Kidney capillary endothelial cell (primary cell): Measurements from ENCODE around the gene NEK10.
A peak's percentile ranks its signal among the peaks of the same experiment; 100 is the strongest.
"Not testable (repeated sequence)": the region's sequence is repeated elsewhere in the genome, so short reads cannot be mapped to it uniquely, and the experiment has no call there.

Experiments
- DNase-seq: peaks from one replicate; pipeline ENCODE4 v3.0.0-alpha.2; 2018; ENCODE audit warnings: low spot score

NEK10 gene, protein sequence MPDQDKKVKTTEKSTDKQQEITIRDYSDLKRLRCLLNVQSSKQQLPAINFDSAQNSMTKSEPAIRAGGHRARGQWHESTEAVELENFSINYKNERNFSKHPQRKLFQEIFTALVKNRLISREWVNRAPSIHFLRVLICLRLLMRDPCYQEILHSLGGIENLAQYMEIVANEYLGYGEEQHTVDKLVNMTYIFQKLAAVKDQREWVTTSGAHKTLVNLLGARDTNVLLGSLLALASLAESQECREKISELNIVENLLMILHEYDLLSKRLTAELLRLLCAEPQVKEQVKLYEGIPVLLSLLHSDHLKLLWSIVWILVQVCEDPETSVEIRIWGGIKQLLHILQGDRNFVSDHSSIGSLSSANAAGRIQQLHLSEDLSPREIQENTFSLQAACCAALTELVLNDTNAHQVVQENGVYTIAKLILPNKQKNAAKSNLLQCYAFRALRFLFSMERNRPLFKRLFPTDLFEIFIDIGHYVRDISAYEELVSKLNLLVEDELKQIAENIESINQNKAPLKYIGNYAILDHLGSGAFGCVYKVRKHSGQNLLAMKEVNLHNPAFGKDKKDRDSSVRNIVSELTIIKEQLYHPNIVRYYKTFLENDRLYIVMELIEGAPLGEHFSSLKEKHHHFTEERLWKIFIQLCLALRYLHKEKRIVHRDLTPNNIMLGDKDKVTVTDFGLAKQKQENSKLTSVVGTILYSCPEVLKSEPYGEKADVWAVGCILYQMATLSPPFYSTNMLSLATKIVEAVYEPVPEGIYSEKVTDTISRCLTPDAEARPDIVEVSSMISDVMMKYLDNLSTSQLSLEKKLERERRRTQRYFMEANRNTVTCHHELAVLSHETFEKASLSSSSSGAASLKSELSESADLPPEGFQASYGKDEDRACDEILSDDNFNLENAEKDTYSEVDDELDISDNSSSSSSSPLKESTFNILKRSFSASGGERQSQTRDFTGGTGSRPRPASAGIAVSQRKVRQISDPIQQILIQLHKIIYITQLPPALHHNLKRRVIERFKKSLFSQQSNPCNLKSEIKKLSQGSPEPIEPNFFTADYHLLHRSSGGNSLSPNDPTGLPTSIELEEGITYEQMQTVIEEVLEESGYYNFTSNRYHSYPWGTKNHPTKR

DNA sequence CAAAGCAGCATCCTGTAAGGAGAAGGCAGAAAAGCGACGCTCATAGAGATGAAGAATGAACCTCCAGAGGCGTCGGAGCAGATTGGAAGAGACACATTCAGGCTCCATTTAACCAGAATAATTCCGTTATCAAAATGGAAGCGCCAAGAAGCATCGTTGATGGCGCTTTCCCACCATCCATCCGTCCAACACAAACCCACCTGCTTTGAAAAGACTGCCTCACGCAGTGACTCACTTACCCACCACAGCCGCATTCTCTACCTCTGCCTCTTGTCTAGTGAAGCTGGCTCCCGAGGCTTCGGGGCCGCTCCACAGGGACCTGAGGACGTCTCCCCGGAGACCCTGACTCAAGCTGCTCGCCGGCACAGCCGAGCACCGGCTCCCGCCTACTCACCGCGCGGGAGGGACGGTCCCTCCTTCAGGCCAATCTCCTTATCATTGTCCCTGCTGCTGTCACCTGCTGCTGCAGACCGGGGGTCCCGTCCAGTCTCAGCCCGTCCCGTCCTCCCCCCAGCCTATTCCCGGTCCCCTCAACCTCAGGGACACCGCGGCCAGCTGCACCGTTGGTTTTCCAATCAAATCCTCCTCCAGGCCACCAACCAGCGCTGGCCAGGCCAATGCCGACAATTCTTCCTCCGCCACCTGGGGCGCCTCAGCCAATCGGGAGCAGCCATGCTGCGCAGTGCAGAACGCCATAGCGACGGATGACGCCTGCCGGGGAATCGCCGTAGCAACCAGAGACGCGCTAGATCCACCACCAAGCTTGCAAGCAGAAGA is at the start of gene NEK10:
TSS of gene NEK10 (minus strand) at position 553 of the 777 bp plus-strand sequence. CDS start 16,501 bp downstream, outside the sequence.
- no peak for DNase-seq

DNA sequence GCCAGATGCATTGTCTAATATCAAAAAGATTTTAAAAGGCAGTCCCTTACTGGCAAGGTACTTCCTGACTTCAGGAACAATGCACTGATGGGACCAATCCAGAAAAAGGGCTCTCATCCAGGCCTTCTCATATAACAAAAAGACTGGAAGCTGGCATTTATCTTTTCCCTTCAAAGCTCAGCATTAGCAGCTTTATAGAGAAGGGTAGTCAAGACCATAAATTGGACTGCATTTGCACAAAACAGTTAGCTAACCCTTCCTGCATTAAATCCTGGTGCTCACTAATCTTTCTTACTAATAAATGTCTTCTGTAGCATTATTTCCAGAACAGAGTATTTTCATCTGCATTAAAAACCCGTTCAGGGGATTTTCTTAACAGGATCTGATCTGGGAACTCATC is 46.0 kb upstream of the NEK10 start:
- no peak for DNase-seq

DNA sequence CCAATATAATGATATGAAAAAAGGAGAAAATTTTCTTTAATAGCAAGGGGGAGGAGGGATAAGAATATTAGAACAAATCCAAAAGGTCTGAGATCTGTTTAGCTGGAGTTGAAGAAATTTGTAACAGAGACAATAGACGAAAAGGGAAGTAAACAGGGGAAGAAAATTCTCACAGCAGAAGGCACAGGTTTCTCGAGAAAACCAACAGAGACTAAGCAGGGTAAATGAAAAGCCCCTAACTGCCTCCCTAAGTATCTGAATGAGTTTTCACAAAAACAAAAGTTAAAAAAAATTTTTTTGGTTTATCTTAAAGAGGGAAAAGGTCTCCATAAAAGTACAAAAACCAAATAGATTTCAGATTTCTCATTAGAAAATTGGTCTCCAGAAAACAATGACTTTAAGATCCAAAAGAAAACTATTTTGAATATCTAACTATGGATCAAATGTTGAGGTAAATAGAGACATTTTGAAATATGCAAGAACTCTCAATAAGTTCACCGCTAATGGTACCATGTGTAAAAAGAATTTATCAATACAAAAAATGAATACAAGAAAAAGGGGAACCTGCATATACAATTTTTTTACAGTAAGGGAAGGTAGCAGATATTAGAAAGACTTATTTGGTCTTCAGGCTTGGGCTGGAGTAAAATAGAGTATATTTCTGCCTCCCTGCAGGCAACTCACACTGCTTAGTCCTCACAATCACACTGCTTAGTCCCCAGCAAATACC is 23.9 kb upstream of the NEK10 start:
- DNase-seq: no peak

DNA sequence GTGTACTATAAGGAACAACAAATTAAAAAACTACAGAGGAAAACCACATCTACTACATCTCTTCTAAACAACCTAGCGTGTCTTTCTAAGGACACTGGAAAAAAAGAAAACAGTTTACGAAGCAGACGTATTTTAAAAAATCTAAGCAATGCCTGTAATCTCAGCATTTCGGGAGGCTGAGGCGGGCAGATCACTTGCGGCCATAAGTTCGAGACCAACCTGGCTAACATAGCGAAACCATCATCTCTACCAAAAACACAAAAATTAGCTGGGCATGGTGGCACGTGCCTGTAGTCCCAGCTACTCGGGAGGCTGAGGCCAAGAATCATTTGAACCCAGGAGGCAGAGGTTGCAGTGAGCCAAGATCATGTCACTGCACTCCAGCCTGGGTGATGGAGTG is 23.2 kb upstream of the NEK10 start:
- DNase-seq: not testable (repeated sequence)

DNA sequence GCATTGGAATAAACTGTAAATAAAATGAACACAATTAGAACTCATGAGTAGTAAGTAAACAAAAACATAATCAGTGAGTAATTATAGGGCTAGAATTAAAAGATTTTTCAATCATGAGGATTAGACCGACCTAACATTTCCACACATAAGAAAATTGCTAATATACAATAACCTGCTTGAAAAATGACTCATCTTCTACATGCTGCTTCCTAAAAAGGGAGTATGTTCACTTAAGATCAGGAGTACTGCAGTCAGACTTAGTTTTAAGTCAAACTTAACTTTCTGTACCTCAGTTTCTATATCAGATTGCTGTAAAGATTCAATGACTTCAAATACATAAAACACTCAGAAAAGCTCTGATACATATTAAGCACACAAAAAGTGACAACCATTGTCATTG is 22.6 kb upstream of the NEK10 start:
- DNase-seq: no peak

DNA sequence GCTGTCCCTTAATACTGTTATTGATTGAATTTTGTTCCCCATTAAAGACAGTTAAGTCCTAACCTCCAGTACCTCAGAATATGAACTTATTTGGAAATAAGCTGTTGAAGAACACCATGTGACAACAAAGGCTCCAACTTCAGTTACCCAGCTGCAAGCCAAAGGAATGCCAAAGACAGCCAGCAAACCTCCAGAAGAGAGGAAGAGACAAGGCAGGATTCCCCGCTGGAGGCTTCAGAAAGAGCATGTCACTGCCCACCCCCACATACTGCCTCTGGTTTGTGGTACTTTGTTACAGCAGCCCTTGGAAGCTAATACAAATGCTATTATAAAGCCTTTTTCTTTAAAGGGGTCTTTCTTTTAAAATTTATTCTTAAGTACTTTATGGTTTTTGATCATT is 18.4 kb upstream of the NEK10 start:
- DNase-seq: no peak

DNA sequence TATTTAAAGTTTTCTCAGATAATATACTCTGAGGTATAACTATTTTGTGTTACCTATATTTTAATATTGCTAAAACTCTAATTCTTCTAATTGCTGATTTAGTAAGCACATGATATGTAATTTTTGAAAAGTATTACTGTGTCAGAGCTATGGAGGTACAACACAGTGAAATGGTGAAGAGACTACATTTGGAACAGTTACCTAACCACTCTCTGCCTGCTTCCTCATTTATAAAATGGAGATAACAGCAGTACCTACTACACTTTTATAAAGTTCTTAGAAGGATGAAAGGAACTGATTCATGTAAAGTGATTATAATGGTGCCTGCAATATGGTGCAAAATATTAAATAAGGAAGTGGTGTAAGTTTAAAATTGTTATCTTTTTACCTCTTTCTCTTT is 16.3 kb upstream of the NEK10 start:
- DNase-seq: no peak

DNA sequence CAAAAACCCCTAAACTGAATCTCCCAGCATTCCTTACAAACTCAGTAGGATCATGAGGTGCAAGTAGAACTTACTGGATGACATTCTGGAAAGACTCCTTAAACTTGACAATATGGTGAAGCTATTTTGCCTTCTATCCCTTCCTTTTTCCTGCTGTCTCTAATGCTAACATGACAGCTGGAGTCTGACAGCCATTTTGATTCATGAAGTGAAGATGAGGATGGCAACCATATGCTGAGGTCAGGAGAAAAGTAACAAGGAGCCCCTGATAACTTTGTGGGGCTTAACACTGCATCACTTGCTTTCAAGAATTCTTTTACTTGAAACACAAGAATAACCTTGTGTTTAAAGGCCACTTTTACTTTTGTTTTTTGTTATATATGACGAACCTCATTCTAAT is 15.0 kb upstream of the NEK10 start:
- DNase-seq: no peak

DNA sequence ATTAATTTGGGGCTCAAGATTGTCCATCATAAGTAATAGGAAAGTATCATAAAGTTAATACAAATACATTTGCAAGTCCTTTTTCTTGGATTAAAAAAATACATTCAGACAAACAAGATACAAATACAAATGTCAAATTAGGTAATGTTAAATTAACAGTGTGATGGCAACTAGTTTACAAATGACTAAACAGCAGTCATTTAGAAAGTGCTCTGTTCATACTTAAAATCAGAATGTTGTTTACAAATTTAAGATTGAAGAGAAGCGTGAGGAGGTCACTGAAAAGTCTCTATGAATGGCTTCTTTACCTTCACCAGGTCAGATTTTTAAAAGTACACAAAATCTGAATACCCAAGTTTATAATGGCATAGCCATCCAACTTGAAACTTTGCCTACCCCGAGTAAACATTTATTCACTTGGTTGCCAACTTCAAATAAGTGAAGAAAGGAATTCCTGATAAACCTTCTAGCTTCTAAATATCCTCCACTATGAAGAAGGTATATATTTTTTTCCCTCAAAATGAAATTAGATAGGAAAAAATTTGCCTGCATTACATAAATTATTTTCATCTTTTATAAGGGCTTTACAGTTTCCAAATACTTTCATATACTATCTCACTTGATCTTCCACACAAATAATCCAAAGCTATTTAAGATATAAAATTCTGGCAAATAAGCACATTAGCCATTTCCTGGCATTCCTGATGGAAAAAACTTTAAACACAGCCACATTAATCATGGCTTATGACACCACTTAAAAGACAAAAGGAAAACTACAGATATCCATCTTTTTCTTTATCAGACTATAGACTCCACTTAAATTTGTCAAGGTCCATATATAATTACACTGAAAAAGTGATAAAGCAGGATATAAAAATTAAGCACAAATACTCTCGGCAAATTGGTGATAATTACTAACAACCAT is 11.5 kb upstream of the NEK10 start:
- DNase-seq: no peak

DNA sequence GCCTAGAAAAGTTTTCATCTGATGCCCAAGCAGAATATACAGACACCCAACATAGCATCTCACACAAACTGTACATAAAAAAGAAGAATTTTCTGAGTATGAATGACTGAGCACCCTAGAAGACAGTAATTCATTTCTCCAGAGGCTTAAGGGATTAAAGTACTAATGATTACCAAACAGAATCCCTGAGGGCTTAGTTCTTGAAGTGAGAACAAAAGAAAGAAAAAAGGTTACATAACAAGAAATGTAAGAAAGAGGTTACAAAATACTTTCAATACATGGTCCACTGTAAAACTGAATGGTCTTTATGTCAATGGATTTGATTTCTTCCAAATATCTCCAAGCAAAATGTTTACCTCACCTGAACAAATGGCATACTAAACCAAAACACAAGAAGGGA is 9.1 kb upstream of the NEK10 start:
- DNase-seq: no peak

DNA sequence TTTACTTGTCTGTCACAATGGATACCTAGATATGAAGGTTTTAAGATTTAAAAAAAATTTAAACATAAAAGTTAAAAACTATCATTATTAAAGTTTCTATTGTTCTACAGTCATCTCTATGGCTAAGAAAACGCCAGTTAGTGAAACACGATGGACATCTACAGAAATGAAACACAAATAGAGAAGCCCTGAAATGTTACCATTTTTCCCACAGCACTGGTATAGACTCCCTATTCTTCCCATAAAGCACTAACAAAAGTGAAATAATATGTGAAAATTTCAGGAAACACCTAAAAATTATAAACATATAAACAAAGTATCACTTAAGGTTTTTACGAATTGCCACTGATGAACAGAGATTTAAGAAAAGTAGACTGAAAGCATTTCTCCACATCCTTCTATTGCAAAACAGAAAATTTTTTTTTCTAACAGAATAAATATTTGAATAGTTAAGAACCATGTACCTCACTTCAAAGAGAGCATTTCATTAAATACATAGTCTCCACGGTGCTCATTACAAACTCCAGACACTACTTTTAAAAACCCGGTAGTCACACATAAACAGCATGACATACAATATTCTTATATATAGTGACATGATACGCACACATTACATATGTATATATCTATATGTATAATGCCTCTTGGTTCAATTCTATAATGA is 7.1 kb upstream of the NEK10 start:
- no peak for DNase-seq

DNA sequence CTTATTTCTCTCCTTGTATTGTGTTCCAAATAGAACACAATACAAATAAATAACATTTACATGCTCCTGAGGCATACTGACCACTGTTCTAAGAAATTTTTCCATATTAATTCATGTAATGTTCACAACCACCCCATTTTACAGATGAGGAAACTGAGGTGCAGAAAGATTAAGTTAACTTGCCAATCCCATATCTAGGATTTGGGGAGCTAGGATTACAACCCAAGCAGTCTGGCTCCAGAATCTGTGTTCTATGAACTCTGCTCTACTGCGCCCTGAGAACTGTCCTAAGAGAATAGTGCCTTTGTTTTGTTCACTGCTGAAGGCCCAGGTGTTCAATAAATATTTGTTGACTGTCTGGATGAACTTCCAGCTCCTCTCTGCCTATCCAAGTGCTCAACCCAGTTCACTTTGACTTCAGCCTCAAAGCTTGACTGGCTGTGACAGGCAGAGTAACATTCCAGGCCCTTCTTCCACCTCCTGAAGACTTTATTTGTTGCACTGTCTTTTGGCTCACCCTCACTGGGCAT is 3.1 kb downstream of the NEK10 start:
- DNase-seq: no peak

DNA sequence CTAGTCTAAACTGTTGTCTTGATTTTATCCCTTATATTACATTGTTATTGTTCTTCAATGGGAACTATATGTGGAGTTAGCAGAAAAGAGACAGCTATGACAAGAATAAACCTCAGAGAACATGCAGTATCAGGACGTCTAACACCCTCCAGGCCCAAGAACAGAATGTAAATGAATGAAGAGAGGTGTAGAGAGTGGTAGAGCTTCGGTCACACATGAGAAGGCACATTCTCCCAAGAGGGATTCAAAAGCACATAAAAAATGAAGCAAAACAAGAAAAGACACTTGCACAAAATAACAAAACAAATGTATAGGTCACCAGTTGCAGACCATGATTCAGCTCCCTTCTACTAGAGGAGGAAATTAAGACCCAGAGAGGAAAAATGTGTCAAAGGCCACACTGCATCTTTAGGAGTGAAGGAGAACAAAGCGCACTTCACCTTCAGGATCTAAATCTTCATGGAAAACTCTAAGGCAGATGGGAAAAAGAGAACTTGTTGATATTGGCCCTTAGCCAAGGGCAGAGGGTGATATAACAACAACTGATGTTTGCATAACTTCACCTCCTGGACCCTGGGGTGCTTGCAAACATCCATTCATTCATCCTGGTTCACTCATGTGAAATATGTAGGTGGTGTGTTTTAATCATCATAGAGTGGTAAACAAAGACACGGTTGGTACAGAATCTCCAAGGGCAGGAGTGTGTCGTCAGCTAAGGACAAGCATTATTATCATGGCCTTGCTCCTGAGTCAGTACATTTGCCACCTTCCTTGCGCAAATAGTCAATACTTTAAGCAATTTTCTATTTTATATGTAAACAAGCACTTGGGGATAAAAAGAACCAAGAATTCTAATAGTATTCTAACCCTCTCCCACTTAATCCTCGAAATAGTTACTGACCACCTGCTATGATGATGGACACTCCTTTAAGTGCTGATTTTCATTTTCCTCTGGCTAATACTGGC is 8.8 kb downstream of the NEK10 start:
- peak; percentile 67 for DNase-seq

DNA sequence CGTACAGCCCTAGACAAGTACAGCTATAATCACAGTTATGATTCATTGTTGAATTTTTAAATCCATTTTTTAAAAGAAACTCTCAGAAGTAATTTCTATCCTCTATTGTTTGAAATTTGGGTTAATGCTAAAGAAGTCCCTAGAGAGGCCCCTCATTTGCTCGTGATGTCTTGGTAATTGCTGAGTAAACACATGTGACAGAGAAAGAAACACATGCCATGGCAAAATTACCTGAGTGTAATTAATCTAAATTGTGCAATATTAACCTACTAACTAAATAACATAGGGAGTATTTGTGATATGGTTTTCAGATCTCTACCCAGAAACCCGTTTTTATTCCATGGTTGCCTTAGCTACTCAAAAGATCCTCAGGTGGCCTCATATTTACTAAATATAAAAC is 10.8 kb downstream of the NEK10 start:
- no peak for DNase-seq

DNA sequence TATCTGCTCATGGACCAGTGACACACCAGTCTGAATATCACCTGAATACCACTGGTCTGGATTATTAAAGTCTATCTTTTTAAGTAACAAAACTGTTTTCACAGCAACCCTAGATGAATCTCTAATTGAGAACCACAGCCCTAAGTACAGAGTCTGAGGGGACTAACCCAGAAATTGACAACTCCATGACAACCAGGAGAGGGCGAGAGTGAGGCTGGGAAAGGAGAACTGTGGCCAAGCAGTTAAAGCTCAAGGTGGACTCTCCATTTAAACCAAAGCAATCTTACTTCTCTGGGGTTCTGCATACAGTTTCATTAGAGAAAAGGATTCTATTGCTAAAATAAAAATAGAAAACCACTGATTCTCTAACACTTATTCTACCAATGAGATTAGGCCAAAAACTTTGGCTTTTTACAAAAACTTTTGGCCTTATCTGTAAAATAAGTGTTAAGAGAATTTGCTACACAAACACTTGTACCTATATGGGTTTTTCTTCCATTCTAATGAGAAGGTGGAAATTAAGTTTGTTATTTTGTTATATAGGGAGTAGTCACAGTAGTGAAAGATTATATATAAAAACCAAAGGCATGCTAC is 11.4 kb downstream of the NEK10 start:
- peak; percentile 44 for DNase-seq

DNA sequence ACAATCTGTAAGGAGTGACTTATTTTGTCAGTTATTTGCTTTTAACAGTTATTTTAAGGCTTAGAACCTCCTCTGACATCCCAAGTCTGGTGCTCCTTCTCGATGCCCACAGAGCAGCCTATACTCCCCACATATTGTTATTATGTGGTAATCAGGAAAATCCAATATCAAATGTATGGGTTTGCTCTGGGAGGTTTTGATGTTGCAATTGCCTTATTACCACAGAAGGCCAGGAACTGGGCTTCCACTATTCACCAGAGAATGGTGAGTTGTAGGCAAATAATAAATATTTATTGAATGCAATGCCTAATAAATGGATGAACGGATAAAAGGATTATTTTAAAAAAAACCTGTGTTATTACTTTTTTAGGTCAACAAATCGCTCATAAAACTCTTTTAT is 12.2 kb downstream of the NEK10 start:
- DNase-seq: no peak

DNA sequence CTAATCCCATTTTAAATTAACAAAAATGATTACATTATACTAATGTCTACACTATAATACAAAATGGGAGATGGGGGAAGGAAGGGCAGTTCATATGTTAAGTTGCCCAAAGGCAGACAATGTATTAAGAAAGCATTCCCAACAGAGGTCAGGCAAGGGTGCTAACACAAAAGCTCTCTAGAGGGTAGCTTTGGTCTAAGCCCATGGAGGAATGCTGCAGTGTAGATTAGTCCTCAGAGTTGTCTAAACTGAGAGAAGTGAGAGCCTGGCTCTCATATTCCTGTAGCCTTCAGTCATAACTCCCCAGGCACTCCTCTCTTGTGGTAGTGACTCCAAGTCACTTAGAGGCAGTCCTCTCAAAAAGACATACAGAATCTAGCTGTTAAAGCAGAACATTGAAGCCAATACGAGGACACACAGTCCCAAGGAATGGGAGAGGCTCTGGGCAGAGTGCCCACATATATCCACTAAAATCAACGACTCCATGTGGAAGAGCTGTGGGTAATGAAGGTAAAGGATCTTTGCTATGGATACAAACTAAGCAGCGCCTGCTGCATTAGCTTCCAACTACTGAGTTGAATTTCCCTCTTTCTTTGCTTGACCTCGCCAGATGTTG is 14.5 kb downstream of the NEK10 start:
- no peak for DNase-seq
